MG63 (cell line): ENCODE results near the gene TBATA. TPM values are rescaled to one million over a fixed set of nuclear protein-coding genes. Genes with fewer than 3 reads are reported as not detected.
"Not testable (repeated sequence)": the region's sequence is repeated elsewhere in the genome, so short reads cannot be mapped to it uniquely, and the experiment has no call there.

Source experiments
- DNase-seq: peaks from one replicate; pipeline ENCODE4 v3.0.0-alpha.2; 2020
- H3K27me3 ChIP-seq: fragments of 250-450 bp; sonication (Bioruptor Pico); 2 replicates; pipeline ENCODE4 v1.5.1; 2020; ENCODE audit warnings: mild to moderate bottlenecking, moderate library complexity
- H3K36me3 ChIP-seq: fragments of 250-450 bp; sonication (Bioruptor Pico); 2 replicates; pipeline ENCODE4 v1.5.1; 2020; ENCODE audit warnings: mild to moderate bottlenecking, moderate library complexity
- H3K4me3 ChIP-seq: fragments of 250-450 bp; sonication (Bioruptor Pico); 2 replicates; pipeline ENCODE4 v1.5.1; 2020; ENCODE audit warnings: mild to moderate bottlenecking, moderate library complexity
- H3K9me3 ChIP-seq: fragments of 250-450 bp; sonication (Bioruptor Pico); 2 replicates; pipeline ENCODE4 v1.5.1; 2020; ENCODE audit warnings: mild to moderate bottlenecking, moderate library complexity
- total RNA-seq: library from RNA; depleted of rRNA; stranded (reverse); fragments of >200 nt; shearing (Covaris generic); gene quantifications from 2 replicates; pipeline ENCODE4 v1.2.3, GENCODE V29; 2014; ENCODE audit warnings: low replicate concordance

TBATA gene
- total RNA-seq, 1 experiment from 2014 or later, result not detected

DNA sequence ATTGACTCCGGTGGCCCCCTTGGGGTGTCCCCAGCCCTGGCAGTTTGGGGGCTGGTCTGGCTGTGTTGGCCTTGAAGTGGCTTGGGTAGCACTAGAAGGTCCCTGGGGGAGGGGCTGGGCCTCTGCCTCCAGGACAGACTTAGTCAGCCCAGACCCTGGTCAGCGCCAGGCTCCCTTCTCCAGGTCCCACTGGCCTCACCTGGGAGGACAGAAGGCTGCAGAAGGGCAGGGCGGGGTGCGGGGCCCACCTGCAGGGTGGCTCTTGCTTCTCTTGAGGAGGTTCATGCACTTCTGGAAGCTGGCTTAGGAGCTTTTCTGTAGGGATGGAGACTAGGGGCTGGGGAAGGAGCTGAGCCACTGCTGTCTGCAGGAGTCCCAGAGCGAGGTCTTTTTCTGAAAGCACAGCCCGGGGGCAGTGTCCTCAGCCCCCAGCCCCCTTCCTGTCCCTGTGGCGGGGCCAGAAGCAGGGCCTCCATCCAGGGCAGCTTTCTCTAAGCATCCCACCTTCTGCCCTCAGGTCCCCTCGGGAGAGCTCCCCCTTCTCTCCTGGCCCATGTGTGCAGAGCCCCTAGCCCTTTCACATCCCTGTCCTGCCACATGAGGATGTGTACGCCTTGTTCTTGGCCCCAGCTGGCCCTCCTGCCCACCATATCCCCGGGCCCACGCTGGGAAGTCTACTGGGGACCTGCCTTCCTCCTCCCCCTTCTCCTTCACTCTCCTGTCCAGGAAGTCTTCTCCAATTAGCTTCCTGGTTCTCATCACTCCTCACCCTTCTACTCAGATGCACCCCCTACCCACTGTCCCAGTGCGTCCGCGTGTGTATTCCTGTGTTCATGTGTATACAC is 11.0 kb downstream of the TBATA start:
- DNase-seq, result no peak
- Histone ChIP-seq H3K36me3 (no peaks in the 10 kb centered on the region), H3K9me3 (no peaks in the 10 kb centered on the region), H3K27me3 (no peaks in the 10 kb centered on the region), H3K4me3 (no peak overlapping the region)

DNA sequence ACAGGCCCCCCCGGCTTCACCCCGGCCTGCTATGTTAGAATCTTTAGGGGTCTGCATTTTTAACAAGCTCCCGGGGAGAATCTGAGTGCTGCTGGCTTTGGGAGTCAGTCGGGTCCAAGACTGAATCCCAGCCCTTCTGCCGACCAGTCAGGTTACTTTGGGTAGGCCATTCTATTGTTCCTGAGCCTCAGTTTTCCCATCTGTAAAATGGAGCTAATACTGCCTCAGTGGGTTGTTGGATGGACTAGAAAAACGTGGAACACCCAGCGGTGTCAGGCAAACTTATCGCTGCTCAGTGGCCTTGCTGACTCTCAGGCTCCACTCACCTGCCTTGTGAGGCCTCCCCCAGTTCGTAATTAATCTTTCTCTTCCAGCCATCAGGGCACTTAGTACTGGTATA is 11.7 kb downstream of the TBATA start:
- H3K27me3 ChIP-seq, result no peaks in the 10 kb centered on the region
- no peak overlapping the region for H3K4me3 ChIP-seq
- no peaks in the 10 kb centered on the region for H3K36me3 ChIP-seq
- DNase-seq, result no peak
- no peaks in the 10 kb centered on the region for H3K9me3 ChIP-seq

DNA sequence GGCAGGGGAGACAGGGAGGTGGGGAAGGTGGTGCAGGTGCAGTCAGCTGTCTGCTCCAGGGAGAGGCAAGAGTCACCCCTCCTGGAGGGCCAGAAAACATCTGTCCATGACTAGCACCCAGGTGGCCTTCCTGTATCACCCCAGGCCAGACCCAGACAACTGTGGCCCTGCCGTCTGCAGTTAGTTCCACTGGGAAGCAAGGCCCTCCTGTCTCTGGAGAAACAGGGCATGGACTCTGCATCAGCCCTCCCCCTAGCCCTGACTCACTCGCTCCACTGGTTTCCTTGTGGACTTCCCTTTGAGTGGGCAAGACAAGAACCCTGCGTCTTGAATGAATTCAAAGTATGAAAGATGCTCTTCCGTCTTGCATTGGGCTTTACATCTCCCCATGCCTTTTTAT is 12.6 kb downstream of the TBATA start:
- DNase-seq, result no peak

DNA sequence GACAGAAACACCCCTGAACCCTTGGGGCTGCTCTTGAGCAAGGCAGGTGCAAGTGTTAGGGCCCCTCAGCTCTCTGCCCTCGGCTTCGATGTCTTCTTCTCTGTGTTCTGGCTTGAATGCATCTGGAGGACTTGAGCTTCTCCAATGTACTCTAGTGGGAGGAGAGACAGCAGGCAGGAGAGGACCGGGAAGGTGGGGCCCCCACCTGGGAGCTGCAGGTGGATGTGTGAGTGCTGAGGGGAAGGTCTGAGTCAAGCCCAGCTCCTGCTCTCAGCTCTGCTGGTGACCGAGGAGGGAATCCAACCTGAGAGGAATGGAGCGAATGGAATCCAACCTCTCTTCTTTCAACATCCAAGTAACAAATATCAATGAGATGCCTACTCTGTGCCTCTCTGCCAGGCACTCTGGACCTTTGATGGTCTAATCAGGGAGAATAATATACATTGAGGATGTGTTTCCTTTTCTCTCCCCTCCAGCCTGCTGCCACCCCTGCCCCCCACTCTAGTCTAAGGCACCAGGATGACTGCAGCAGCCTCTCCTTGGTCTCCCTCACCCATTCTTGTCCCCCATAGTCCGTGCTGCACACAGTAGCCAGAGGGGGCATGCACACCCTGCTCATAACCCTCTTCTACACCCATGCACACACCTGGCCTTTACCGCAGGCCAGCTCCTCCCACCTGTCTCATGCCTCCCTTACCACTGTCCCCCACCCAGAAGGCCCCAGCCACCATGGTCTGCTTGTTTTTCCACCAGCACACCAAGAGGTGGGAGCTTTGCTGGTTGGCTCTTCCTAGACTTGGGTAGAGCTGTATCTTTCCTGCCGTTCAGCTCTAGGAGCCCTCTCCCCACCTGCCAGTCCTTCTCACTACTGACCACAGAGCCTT is 13.6 kb downstream of the TBATA start:
- Histone ChIP-seq H3K27me3 (no peaks in the 10 kb centered on the region), H3K4me3 (no peak overlapping the region), H3K9me3 (no peaks in the 10 kb centered on the region), H3K36me3 (no peaks in the 10 kb centered on the region)
- no peak for DNase-seq

More for the DNA sequence above, 12.6 kb downstream of the TBATA start:
- Histone ChIP-seq H3K4me3 (no peak overlapping the region), H3K9me3 (no peaks in the 10 kb centered on the region), H3K36me3 (no peaks in the 10 kb centered on the region), H3K27me3 (no peaks in the 10 kb centered on the region)

DNA sequence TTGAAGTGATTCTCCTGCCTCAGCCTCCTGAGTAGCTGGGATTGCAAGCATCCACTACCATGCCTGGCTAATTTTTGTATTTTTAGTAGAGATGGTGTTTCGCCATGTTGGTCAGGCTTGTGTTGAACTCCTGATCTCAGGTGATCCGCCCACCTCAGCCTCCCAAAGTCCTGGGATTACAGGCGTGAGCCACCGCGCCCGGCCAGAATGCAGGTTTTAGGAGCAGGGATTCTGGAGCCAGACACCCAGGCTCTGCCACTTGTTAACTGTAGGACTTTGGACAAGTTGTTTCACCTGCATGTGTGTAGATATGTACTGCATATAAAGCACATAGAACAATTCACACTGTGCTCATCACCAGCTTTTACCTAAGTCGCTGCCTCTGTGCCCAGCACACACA is 14.7 kb downstream of the TBATA start:
- not testable (repeated sequence) for H3K36me3 ChIP-seq, H3K27me3 ChIP-seq, H3K9me3 ChIP-seq, H3K4me3 ChIP-seq, DNase-seq

DNA sequence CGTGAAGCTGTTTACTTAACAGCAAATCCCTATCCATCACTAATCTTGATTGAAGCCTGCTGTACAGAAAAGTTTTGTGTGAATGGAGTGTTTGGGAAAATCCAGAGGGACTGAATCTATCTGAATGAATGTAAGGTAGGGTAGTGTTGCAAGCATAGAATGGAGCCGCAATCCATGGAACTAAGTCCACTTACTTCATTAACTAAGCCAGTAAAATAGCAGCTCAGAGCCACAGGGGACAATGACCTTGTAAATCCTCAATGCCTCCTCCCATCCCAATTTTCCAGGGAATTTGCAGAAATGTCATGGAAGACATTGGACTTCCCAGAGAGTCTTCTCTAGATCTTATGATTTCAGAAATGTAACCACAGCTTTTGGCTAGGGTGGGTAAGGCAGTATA is 15.2 kb downstream of the TBATA start:
- Histone ChIP-seq H3K27me3 (no peaks in the 10 kb centered on the region), H3K36me3 (no peaks in the 10 kb centered on the region), H3K9me3 (peaks cover 2% of the 10 kb centered on the region; the same call in 1 of the 2 replicates), H3K4me3 (no peak overlapping the region)
- DNase-seq, result no peak

DNA sequence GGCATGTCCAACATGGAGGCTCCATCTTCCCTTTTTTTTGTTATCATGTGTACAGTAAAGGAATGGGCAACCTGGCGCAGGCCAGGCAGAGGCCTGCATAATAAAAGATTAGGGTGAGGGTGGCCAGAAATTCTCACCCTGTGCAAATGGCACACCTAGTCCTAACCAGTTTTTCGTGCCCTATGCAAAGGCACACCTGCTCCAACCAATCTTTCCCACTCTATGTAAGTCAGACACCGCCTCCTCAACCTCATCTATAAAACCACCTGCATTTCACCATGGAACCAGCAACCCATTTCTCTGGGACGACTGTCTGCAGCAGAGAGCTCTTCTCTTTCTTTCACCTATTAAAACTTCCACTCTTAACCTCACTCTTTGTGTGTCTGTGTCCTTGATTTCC is 16.1 kb downstream of the TBATA start:
- no peak for DNase-seq
- Histone ChIP-seq H3K36me3 (no peaks in the 10 kb centered on the region), H3K4me3 (no peak overlapping the region), H3K9me3 (peaks cover 2% of the 10 kb centered on the region; the same call in 1 of the 2 replicates), H3K27me3 (no peaks in the 10 kb centered on the region)

DNA sequence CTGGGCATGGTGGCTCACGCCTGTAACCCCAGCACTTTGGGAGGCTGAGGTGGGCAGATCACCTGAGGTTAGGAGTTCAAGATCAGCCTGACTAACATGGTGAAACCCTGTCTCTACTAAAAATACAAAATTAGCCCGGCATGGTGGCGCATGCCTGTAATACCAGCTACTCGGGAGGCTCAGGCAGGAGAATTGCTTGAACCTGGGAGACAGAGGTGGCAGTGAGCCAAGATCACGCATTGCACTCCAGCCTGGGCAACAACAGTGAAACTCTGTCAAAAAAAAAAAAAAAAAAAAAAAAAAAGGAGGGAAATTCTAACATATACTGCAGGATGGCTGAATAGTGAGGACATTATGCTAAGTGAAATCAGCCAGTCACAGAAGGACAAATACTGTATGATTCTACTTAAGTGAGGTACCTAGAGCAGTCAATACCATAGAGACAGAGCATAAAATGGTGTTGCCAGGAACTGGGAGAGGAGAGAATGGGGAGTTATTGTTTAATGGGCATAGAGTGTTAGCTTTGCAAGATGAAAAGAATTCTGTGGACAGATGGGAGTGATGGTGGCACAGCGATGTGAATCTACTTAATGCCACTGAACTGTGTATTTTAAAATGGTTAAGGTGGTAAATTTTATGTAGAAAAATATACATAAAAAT is 17.0 kb downstream of the TBATA start:
- not testable (repeated sequence) for H3K27me3 ChIP-seq, DNase-seq, H3K4me3 ChIP-seq, H3K36me3 ChIP-seq, H3K9me3 ChIP-seq

DNA sequence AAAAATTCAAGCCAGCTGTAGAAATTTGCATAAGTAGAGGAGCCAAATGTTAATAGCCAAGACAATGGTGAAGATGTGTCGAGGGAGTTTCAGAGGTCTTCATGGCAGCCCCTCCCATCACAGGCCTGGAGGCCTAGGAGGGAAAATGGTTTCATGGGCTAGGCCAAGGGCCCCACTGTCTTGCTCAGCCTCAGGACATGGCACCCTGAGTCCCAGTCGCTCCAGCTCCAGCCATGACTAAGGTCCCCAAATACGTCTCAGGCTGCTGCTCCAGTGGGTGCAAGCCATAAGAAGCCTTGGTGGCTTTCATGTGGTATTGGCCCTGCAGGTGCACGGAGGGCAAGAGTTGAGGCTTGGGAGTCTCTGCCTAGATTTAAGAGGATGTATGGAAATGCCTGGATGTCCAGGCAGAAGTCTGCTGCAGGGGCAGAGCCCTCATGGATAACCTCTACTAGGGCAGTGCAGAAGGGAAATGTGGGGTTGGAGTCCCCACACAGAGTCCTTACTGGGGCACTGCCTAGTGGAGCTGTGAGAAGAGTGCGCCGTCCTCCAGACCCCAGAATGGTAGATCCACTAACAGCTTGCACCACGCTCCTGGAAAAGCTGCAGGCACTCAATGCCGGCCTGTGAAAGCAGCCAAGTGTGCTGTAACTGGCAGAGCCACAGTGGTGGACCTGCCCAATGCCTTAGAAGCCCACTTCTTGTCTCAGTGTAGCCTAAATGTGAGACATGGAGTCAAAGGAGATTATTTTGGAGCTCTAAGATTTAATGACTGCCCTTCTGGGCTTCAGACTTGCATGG is 19.2 kb downstream of the TBATA start:
- no peaks in the 10 kb centered on the region for H3K36me3 ChIP-seq
- no peaks in the 10 kb centered on the region for H3K27me3 ChIP-seq
- H3K4me3 ChIP-seq, result no peak overlapping the region
- DNase-seq, result no peak
- peaks cover 2% of the 10 kb centered on the region; the same call in 1 of the 2 replicates for H3K9me3 ChIP-seq

DNA sequence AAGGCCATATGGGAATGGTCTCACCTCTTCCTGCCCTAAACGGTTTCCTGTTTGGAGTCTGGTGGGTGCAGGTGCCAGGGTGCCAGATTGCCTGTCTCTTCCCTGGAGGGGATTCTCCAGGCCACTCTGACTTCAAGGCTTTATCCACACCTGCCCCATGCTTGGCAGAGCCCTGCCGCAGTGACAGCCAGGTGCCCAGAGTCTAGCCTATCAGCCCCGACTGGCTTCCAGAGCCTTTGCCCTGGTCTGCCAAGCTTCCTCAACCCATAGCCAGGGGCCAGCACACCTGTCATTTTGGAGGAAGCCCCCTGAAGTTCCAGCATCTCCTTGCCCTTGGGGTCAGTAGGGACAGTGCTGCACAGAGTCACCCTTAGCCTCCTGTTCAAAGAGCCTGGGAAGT is 21.6 kb downstream of the TBATA start:
- DNase-seq, result no peak
- no peak overlapping the region for H3K4me3 ChIP-seq
- no peaks in the 10 kb centered on the region for H3K27me3 ChIP-seq
- H3K36me3 ChIP-seq, result no peaks in the 10 kb centered on the region
- peaks cover 2% of the 10 kb centered on the region; the same call in 1 of the 2 replicates for H3K9me3 ChIP-seq

DNA sequence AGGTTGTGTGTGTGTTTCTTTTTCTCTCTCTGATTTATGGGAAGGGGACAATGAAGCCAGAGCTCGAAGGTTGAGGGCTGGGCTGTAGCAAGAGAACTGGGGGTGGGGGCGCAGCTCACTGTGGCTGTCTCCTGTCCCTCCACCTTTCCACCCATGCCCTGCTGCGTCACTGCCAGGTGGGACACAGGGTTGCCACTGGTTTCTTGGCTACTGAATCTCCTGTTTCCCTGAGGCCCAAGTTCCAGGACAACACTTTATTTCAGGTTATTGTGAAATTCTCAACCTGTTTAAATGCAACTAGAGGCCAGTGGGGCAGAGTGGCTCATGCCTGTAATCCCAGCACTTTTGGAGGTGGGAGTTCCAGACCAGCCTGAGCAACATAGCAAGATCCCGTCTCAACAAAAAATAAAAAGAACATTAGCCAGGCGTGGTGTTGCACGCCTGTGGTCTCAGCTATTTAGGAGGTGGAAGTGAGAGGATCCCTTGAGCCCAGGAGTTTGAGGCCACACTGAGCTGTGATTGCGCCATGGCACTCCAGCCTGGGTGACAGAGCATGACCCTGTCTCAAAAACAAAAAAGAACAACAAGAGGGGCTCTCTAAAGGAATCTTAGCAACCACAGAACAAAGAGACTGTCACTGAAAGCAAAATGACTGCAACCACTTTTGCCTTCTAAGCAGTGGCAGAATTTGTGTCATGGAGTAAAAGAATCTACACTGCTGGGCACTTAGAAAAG is 22.6 kb downstream of the TBATA start:
- Histone ChIP-seq H3K27me3 (no peaks in the 10 kb centered on the region), H3K9me3 (peaks cover 2% of the 10 kb centered on the region; the same call in 1 of the 2 replicates), H3K4me3 (no peak overlapping the region), H3K36me3 (no peaks in the 10 kb centered on the region)
- no peak for DNase-seq

DNA sequence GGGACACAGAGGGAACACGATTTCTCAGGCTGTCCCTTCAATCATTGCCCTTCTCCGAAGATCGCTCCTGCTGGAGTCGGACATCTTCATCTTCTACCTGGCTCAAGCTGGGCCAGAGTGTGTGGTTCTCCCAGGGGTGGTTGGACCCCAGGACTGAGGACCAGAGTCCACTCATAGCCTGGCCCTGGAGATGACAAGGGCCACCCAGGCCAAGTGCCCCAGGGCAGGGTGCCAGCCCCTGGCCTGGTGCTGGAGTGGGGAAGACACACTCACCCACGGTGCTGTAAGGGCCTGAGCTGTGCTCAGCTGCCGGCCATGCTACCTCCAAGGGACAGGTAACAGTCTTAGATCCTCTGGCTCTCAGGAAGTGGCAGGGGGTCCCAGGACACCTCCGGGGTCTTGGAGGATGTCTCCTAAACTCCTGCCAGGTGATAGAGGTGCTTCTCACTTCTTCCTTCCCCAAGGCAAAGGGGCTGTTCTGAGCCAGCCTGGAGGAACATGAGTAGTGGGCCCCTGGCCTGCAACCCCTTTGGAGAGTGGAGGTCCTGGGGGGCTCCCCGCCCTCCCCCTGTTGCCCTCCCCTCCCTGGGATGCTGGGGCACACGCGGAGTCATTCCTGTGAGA is 23.3 kb downstream of the TBATA start:
- no peaks in the 10 kb centered on the region for H3K27me3 ChIP-seq
- H3K9me3 ChIP-seq, result peaks cover 2% of the 10 kb centered on the region; the same call in 1 of the 2 replicates
- H3K36me3 ChIP-seq, result no peaks in the 10 kb centered on the region
- H3K4me3 ChIP-seq, result no peak overlapping the region
- no peak for DNase-seq

DNA sequence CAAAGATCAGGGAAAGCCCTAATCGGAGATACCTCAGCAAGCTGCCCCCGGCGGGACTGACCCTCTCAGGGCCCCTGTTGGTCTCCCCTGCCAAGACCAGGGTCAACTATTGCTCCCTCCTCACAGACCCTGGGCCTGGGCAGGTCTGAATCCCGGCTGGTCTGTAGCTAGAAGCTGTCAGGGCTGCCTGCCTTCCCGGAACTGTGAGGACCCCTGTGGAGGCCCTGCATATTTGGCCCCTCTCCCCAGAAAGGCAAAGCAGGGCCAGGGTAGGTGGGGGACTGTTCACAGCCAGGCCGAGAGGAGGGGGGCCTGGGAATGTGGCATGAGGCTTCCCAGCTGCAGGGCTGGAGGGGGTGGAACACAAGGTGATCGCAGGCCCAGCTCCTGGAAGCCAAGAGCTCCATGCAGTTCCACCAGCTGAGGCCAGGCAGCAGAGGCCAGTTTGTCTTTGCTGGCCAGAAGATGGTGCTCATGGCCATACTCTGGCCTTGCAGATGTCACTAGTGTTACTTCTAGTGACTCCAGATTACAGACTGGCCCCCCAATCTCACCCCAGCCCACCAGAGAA is 24.1 kb downstream of the TBATA start:
- no peak for DNase-seq
- Histone ChIP-seq H3K36me3 (no peaks in the 10 kb centered on the region), H3K4me3 (no peak overlapping the region), H3K27me3 (no peaks in the 10 kb centered on the region), H3K9me3 (peaks cover under 1% of the 10 kb centered on the region; the same call in 1 of the 2 replicates)

DNA sequence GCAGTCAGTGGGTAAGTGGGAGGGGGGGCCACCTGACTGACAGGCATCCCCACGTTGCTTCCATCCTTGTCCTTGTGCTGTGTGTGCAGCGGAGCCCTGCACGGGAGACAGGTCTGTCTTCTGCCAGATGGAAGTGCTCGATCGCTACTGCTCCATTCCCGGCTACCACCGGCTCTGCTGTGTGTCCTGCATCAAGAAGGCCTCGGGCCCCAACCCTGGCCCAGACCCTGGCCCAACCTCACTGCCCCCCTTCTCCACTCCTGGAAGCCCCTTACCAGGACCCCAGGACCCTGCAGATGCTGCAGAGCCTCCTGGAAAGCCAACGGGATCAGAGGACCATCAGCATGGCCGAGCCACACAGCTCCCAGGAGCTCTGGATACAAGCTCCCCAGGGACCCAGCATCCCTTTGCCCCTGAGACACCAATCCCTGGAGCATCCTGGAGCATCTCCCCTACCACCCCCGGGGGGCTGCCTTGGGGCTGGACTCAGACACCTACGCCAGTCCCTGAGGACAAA is 24.8 kb downstream of the TBATA start:
- no peak for DNase-seq
- H3K27me3 ChIP-seq, result no peaks in the 10 kb centered on the region
- H3K36me3 ChIP-seq, result no peaks in the 10 kb centered on the region
- no peak overlapping the region for H3K4me3 ChIP-seq
- no peaks in the 10 kb centered on the region for H3K9me3 ChIP-seq

DNA sequence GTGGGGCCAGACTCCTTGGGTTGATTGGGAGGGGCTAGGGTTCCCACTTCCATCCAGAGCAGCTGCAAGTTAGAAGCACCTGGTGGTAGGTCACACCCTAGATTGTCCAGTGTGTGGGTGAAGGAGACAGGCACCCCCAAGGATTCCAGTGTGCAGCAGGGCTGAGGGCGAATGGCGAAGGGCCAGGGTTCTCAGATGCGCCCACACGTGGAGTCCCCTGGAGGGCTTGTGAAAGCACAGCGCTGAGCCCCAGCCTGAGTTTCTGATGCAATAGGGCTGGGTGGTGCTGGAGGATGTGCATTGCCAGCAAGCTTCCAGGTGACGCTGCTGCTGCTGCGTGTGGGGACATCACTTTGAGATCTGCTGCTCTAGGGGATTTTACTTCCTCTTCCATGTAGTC is 25.4 kb downstream of the TBATA start:
- no peak for DNase-seq
- Histone ChIP-seq H3K27me3 (no peaks in the 10 kb centered on the region), H3K4me3 (no peak overlapping the region), H3K9me3 (no peaks in the 10 kb centered on the region), H3K36me3 (no peaks in the 10 kb centered on the region)
